PC-9 (cell line): Measurements from ENCODE around the gene LSM2. TPM values are rescaled to one million over a fixed set of nuclear protein-coding genes. Genes with fewer than 3 reads are reported as not detected.
A peak's percentile ranks its signal among the peaks of the same experiment; 100 is the strongest.

Experiments
- BruUV-seq: library from RNA; stranded (reverse); fragments of 400-500 nt; replicated peaks from 2 replicates; lab custom pipeline; 2021; lab: Mats Ljungman, UMichigan
- CTCF ChIA-PET: fragments of 300-600 bp; sonication (Branson Sonifier 250); formaldehyde crosslinking; loops from one replicate; lab custom pipeline; 2022; ENCODE audit warnings: antibody characterized with exemption; lab: Charles Lee
- POLR2A ChIA-PET: fragments of 300-600 bp; sonication (Branson Sonifier 250); formaldehyde crosslinking; loops from one replicate; lab custom pipeline; 2022; ENCODE audit warnings: antibody characterized with exemption; ENCODE audit not compliant: unreplicated experiment; lab: Charles Lee
- DNase-seq, 2 experiments: peaks; one replicate each; pipeline versions ENCODE4 v3.0.0 to v3.0.0-alpha.2; 2015 to 2022; ENCODE audit warnings: mixed read lengths in 1 of 2
- H2AFZ ChIP-seq: fragments of 200-600 bp; sonication (generic); 2 replicates; pipeline ENCODE4 v1.8.1; 2017; ENCODE audit warnings: antibody characterized with exemption
- H3F3A ChIP-seq: fragments of 200-600 bp; sonication (generic); 2 replicates; pipeline ENCODE4 v1.8.1; 2017; ENCODE audit warnings: antibody characterized with exemption, mild to moderate bottlenecking, low read depth; ENCODE audit not compliant: insufficient read depth
- H3K27ac ChIP-seq: fragments of 200-600 bp; sonication (generic); 2 replicates; pipeline ENCODE4 v1.6.1; 2016; ENCODE audit warnings: mixed run types
- H3K27me3 ChIP-seq: fragments of 200-600 bp; sonication (generic); 2 replicates; pipeline ENCODE4 v1.6.1; 2016; ENCODE audit warnings: low read depth, mixed run types; ENCODE audit not compliant: insufficient read depth
- H3K36me3 ChIP-seq: fragments of 200-600 bp; sonication (generic); 2 replicates; pipeline ENCODE4 v1.6.1; 2016; ENCODE audit warnings: low read depth, mixed run types
- H3K4me1 ChIP-seq: fragments of 200-600 bp; sonication (generic); replicated peaks from 2 replicates; pipeline ENCODE4 v1.6.1; 2016; ENCODE audit warnings: mixed run types; ENCODE audit not compliant: insufficient read depth
- H3K4me2 ChIP-seq: fragments of 200-600 bp; sonication (generic); 2 replicates; pipeline ENCODE4 v1.6.1; 2017; ENCODE audit warnings: mixed run types
- H3K4me3 ChIP-seq: fragments of 200-600 bp; sonication (generic); 2 replicates; pipeline ENCODE4 v1.6.1; 2016; ENCODE audit warnings: mixed run types
- H3K79me2 ChIP-seq: fragments of 200-600 bp; sonication (generic); 2 replicates; pipeline ENCODE4 v1.6.1; 2017; ENCODE audit warnings: low read depth, mixed run types
- H3K9me2 ChIP-seq: fragments of 200-600 bp; sonication (generic); 2 replicates; pipeline ENCODE4 v1.8.1; 2017; ENCODE audit warnings: mild to moderate bottlenecking; ENCODE audit not compliant: insufficient read depth
- H3K9me3 ChIP-seq: fragments of 200-600 bp; sonication (generic); 2 replicates; pipeline ENCODE4 v1.8.1; 2016; ENCODE audit warnings: low read depth; ENCODE audit not compliant: insufficient read depth
- H4K20me1 ChIP-seq: fragments of 200-600 bp; sonication (generic); 2 replicates; pipeline ENCODE4 v1.8.1; 2017; ENCODE audit not compliant: insufficient read depth
- EZH2 ChIP-seq: fragments of 200-600 bp; sonication (generic); IDR thresholded peaks from 2 replicates; pipeline ENCODE4 v1.8.0; 2017; ENCODE audit warnings: antibody characterized with exemption, low read depth
- intact Hi-C: fragments of 100-400 bp; cut with micrococcal nuclease; formaldehyde crosslinking; loops from one replicate; pipeline ENCODE4 v1.10.0; 2022; ENCODE audit not compliant: unreplicated experiment
- total RNA-seq: library from RNA; stranded (reverse); gene quantifications from 2 replicates; pipeline ENCODE4 v1.2.3, GENCODE V29; 2021
- TF ChIP-seq, protein P1 (sequence below): fragments of 200-600 bp; sonication (generic); conservative IDR thresholded peaks from 2 replicates; pipeline ENCODE4 v1.6.1; 2017; ENCODE audit warnings: mixed run types, antibody characterized with exemption, mild to moderate bottlenecking, moderate library complexity

LSM2 gene
- total RNA-seq, 1 experiment from 2014 or later, result 74.3 TPM

DNA sequence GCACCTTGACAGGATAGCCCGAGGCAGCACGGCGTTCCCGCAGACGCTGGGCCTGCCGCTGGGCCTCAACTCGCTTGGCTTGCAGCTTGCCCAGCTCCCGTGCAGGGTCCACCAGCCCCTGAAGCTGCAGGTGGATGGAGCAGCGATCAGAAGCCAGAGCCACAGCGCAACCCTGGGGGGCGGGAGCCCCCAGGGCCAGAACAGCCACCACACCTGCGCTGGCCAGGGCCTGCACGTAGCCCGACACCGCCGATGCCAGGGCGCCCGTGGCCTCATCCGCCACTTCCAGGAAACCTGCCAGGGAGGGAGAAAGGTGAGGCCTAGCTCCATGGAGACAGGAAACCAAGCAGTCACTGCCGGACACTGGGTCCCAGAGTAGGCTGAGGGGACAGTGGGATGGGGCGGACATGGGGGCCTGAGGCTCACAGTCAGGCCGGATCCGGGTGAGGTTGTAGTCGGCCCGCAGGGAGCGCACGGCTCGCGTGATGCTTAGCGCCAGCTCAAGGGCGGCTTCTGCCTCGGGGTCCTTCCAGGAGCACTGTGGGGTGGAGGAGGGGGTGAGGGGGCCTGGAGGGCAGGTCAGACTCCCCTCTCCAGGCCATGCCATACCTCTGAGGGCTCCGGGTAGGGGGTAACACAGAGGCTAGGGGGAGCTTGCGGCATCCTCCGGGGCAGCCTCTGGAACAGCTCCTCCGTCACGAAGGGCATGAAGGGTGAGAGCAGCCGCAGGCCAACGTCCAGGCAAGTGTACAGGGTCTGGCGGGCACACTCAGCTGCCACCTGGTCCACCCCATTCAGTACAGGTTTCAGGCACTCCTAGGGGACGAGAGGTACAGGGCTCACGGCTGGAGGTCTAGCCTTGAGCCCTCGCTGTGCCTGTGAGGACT, 27.5 kb downstream of the LSM2 start:
- no peaks in the 10 kb centered on the region for H4K20me1 ChIP-seq
- intact Hi-C loops, result loop anchor here (10.0 kb wide), 1 partner anchor 176 kb away; the partner anchor contains the start of genes NELFE and SKIC2
- BruUV-seq, result no TSS peak
- no peaks in the 10 kb centered on the region for H3K9me2 ChIP-seq
- ChIA-PET POLR2A (interaction anchor here (0.6 kb wide), 1 partner anchor 166 kb away, joined by 5 read pairs; the partner anchor contains the start of gene CFB), CTCF (no interaction called here)
- H3K4me3 ChIP-seq, result no peak overlapping the region
- H2AFZ ChIP-seq, result no peak overlapping the region
- no peaks in the 10 kb centered on the region for H3K27me3 ChIP-seq
- no peak for DNase-seq
- H3K4me1 ChIP-seq, result peaks cover 31% of the 10 kb centered on the region
- no peak overlapping the region for H3K4me2 ChIP-seq
- H3K36me3 ChIP-seq, result peaks cover 16% of the 10 kb centered on the region; the same call in 1 of the 2 replicates
- H3K27ac ChIP-seq, result no peak overlapping the region
- no peak for TF ChIP-seq EZH2
- TF ChIP-seq, protein P1, sequence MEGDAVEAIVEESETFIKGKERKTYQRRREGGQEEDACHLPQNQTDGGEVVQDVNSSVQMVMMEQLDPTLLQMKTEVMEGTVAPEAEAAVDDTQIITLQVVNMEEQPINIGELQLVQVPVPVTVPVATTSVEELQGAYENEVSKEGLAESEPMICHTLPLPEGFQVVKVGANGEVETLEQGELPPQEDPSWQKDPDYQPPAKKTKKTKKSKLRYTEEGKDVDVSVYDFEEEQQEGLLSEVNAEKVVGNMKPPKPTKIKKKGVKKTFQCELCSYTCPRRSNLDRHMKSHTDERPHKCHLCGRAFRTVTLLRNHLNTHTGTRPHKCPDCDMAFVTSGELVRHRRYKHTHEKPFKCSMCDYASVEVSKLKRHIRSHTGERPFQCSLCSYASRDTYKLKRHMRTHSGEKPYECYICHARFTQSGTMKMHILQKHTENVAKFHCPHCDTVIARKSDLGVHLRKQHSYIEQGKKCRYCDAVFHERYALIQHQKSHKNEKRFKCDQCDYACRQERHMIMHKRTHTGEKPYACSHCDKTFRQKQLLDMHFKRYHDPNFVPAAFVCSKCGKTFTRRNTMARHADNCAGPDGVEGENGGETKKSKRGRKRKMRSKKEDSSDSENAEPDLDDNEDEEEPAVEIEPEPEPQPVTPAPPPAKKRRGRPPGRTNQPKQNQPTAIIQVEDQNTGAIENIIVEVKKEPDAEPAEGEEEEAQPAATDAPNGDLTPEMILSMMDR, result no peak
- no peaks in the 10 kb centered on the region for H3K9me3 ChIP-seq
- H3F3A ChIP-seq, result peaks cover 24% of the 10 kb centered on the region; the same call in 1 of the 2 replicates
- H3K79me2 ChIP-seq, result no peaks in the 10 kb centered on the region

DNA sequence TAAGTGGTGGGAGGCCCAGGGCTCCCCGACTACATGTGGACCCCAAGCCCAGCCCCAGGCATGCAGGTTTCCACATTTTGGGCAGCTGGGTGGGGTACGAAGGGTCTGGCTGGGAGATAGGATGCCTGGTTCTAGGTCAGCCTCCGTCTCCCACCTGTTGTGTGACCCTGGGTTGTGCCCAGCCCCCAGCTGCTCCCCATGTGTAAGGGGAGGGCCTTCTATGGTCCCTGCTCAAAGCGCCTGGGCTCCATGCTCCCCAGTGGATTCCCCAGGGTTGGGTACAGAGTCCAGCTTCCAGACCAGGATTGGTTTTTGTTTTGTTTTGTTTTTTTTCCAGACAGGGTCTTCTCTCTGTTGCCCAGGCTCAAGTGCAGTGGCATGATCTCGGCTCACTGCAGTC, 28.6 kb downstream of the LSM2 start:
- H3K27me3 ChIP-seq, result no peaks in the 10 kb centered on the region
- no peak overlapping the region for H2AFZ ChIP-seq
- intact Hi-C loops, result loop anchor here (10.0 kb wide), 1 partner anchor 177 kb away; the partner anchor contains the start of genes NELFE and SKIC2
- H3K9me2 ChIP-seq, result no peaks in the 10 kb centered on the region
- no peaks in the 10 kb centered on the region for H4K20me1 ChIP-seq
- no peak for DNase-seq
- H3K27ac ChIP-seq, result peak overlapping the region; percentile 58
- ChIA-PET POLR2A (interaction anchor here (0.6 kb wide), 1 partner anchor 122 kb away, joined by 3 read pairs; no protein-coding TSS in a partner anchor), CTCF (interaction anchor here (0.6 kb wide), 1 partner anchor 43 kb away, joined by 9 read pairs; no protein-coding TSS in a partner anchor)
- BruUV-seq, result no TSS peak
- H3K36me3 ChIP-seq, result peaks cover 12% of the 10 kb centered on the region; the same call in 1 of the 2 replicates
- TF ChIP-seq, protein P1, result no peak
- no peak for TF ChIP-seq EZH2
- no peaks in the 10 kb centered on the region for H3K9me3 ChIP-seq
- H3K4me3 ChIP-seq, result no peak overlapping the region
- H3K4me2 ChIP-seq, result no peak overlapping the region
- H3K79me2 ChIP-seq, result no peaks in the 10 kb centered on the region
- H3K4me1 ChIP-seq, result peaks cover 31% of the 10 kb centered on the region
- H3F3A ChIP-seq, result peaks cover 28% of the 10 kb centered on the region; the same call in 1 of the 2 replicates

DNA sequence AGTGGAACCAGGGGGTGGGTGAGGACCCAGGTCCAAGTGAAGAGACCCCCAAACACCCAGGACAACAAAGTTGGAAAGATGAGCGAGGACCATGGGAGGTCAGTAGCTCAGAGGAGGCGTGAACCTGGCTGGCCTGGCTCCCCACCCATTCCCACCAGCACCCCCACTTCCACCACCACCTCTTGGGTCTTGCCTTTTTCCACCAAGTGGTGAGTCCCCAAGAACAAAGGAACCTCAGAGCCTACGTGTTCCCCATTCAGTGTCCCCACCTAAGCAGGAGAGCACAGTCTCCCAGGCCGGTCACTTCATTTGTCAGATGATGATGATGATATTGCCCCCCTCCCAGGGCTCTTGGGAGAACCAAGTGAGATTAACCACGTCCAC, 29.1 kb downstream of the LSM2 start:
- Histone ChIP-seq H3K27me3 (no peaks in the 10 kb centered on the region), H3K9me2 (no peaks in the 10 kb centered on the region), H3K4me3 (no peak overlapping the region), H3K36me3 (peaks cover 8% of the 10 kb centered on the region; the same call in 1 of the 2 replicates), H3K4me2 (no peak overlapping the region; the same call in 1 of the 2 replicates), H3K27ac (peak overlapping the region; percentile 58), H3K79me2 (no peaks in the 10 kb centered on the region), H2AFZ (no peak overlapping the region), H4K20me1 (no peaks in the 10 kb centered on the region), H3F3A (peaks cover 31% of the 10 kb centered on the region; the same call in 1 of the 2 replicates), H3K4me1 (peaks cover 31% of the 10 kb centered on the region), H3K9me3 (no peaks in the 10 kb centered on the region)
- TSS peak; percentile 39 for BruUV-seq
- intact Hi-C loops, result loop anchor here (2.0 to 10.0 kb wide), 3 partner anchors 17 to 177 kb away; partner anchors contain the start of genes HSPA1A, HSPA1L, NELFE and SKIC2
- DNase-seq, result no peak
- TF ChIP-seq EZH2, result no peak
- TF ChIP-seq, protein P1, result no peak
- ChIA-PET CTCF (interaction anchor here (0.6 kb wide), 3 partner anchors 9 to 42 kb away, joined by 3 to 9 read pairs (median 4); no protein-coding TSS in a partner anchor), POLR2A (interaction anchor here (0.5 to 0.9 kb wide), 3 partner anchors 13 to 123 kb away, joined by 3 read pairs; no protein-coding TSS in a partner anchor)
